ENCODE data around the gene GSG1L. TPM values are rescaled to one million over a fixed set of nuclear protein-coding genes. Genes with fewer than 3 reads are reported as not detected.

GSG1L gene
- total RNA-seq, 1 donor from 2014 or later: not detected

DNA sequence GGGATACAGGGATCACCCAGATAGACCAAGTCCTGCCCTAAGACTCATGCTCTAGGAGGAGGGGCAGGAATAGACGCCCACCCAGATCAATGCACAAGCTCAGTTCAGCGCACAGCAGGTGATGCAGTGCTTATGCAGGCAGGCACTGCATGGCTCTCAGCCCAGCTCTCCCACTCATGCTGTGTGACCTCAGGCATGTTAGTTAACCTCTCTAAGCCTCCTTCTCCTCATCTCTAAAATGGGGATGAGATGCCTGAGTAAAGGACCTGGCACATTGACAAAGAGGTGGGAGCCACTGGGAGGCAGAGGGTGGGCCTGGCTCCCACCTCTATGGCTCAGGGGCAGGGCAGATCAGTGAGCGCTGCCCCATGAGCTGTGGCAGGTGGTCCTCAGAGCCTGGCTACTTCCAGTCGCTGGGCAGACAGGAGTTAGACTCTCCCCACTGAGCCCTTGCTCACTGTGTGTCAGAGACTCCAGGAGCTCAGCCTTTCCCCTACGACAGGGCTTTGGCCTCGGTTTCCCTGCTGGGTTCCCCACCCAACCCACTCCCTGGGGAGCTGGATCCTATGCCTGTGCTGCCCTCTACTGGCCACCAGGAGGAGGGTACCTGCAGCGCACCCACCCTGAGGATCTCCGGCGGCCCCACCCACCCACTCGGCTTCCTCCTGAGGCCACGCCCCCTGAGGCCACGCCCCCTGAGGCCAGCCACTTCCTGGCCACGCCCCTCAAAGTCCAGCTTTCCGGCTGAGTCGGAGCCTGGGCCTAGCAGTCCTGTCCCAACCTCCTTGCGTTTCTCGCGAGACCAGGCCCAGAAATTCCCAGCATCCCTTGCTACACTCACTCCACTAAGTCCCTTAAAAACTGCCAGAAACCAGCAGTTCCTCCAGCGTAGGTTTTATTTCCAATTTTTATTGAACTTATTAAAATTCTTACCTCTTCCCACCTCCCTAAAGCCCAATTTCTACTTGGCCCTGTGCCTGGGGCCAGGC is 196.1 kb downstream of the GSG1L start:
- Mint-ChIP-seq H3K27ac (no peak overlapping the region), H3K4me3 (no peak overlapping the region), H3K9me3 (peaks cover 25% of the 10 kb centered on the region), H3K4me1 (ENCODE audit: low read depth) (peaks cover 5% of the 10 kb centered on the region), H3K27me3 (ENCODE audit: insufficient read depth) (peaks cover 2% of the 10 kb centered on the region), H3K36me3 (ENCODE audit: low read depth) (no peaks in the 10 kb centered on the region)
- DNase-seq (ENCODE audit: low spot score): peak; percentile 45
- intact Hi-C loops (cut with micrococcal nuclease): loop anchor here (1.0 kb wide), 1 partner anchor 228 kb away; no protein-coding TSS in a partner anchor

DNA sequence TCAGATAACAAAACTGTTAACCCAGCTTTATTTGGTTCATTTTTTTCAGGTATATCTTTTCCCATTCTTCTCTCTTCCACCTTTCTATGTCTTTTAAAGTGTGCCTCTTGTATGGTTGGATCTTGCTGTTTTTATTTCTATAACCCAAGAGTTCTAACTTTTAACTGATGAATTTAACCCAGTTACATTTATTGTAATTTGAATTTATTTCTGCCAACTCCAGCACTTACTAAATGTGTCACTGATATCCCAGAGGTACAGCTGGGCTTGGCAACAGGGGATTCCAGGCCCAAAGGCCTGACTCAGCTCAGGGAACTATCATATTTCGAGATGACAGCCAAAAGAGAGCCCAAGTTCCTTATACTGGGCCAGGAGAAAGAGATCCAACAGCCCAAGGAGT is 200.1 kb downstream of the GSG1L start:
- Mint-ChIP-seq H3K4me1 (ENCODE audit: low read depth) (peaks cover 5% of the 10 kb centered on the region), H3K27me3 (ENCODE audit: insufficient read depth) (peaks cover 2% of the 10 kb centered on the region), H3K9me3 (peaks cover 25% of the 10 kb centered on the region), H3K4me3 (no peak overlapping the region), H3K27ac (no peak overlapping the region), H3K36me3 (ENCODE audit: low read depth) (no peaks in the 10 kb centered on the region)
- intact Hi-C loops (cut with micrococcal nuclease): no loop called here
- DNase-seq (ENCODE audit: low spot score): no peak

DNA sequence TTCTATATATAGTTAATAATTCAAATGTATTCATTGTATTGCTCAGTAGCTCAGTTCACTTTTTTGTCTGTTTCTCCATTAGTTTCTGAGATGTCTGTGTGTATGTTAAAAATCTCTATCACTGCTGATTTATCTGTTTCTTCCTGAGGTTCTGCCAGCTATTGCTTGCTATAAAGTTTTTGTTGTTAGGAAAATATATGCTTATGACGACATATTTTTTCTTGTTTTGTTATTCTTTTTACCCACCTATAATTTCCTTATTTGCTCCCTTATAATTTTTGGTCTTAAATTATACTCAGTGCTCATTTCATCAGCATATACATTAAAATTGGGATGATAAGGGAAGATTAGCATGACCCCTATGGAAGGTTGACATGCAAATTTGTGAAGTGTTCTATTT is 200.6 kb downstream of the GSG1L start:
- no peak for DNase-seq (ENCODE audit: low spot score)
- Mint-ChIP-seq H3K36me3 (ENCODE audit: low read depth) (no peaks in the 10 kb centered on the region), H3K27me3 (ENCODE audit: insufficient read depth) (peaks cover 2% of the 10 kb centered on the region), H3K4me1 (ENCODE audit: low read depth) (peaks cover 3% of the 10 kb centered on the region), H3K27ac (no peak overlapping the region), H3K9me3 (peaks cover 23% of the 10 kb centered on the region), H3K4me3 (no peak overlapping the region)
- intact Hi-C loops (cut with micrococcal nuclease): no loop called here

DNA sequence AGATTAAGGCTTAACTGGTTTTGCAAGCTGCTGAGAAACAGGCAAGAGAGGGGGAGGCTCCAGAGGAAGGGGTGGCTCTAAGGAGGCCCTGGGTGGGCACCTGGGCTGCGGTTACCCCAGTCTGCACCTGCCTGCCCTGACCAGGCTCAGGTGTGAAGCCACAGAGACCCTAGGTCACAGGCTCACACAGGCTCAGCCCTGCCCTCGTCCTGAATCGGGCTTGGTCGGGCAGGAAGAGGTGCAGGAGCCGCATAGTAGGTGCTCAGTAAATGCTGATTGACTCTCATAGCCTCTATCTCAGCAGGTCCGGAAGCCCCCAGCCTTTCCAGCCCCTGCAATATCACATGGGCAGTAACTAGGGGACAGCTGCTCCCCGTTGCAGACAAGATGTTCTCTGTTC is 203.4 kb downstream of the GSG1L start:
- H3K4me1 Mint-ChIP-seq (ENCODE audit: low read depth): no peaks in the 10 kb centered on the region
- no peak for DNase-seq (ENCODE audit: low spot score)
- no peak overlapping the region for H3K27ac Mint-ChIP-seq
- H3K36me3 Mint-ChIP-seq (ENCODE audit: low read depth): no peaks in the 10 kb centered on the region
- intact Hi-C loops (cut with micrococcal nuclease): no loop called here
- no peak overlapping the region for H3K4me3 Mint-ChIP-seq
- H3K27me3 Mint-ChIP-seq (ENCODE audit: insufficient read depth): peaks cover 4% of the 10 kb centered on the region
- H3K9me3 Mint-ChIP-seq: peaks cover 20% of the 10 kb centered on the region

DNA sequence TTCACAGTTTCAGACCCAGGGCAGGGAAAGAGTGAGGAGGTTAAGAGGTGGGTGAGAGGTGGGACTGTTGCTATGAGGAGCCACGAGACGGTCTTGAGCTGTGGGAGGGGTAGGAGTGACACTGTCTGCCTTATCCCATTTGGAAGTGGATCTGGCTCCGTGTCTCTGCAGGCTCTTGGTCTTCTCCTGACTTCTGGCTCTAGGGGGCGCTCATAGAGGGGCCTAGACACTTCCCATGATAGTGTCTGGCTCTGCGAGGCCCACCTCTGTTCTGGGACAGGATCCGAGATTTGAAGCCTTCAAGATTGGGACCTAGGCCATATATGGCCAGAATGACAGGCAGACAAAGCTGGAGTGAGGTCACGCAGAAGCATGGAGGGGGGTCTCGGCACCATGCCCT is 204.5 kb downstream of the GSG1L start:
- H3K27ac Mint-ChIP-seq: no peak overlapping the region
- peaks cover 4% of the 10 kb centered on the region for H3K27me3 Mint-ChIP-seq (ENCODE audit: insufficient read depth)
- no peaks in the 10 kb centered on the region for H3K4me1 Mint-ChIP-seq (ENCODE audit: low read depth)

DNA sequence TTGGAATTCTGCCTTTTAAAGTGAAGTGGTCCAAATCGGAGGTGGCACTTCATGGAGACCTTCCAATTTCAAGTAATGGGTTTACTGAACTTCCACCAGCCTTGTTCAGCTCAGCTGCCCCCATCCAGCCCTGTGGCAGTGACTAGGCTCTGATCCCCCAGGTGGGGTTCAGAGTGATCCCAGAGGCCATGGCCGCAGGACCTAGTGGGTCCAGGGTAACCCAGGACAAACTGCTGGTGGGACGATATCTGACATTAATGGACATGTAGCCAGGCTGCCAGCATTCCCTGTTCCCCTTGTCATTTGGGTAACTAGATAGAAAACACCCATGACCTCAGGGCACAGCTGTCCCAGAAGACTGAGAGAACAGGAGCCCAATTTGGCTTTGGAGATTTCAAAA is 209.9 kb downstream of the GSG1L start:
- no peaks in the 10 kb centered on the region for H3K9me3 Mint-ChIP-seq
- H3K4me1 Mint-ChIP-seq (ENCODE audit: low read depth): no peaks in the 10 kb centered on the region
- no peak overlapping the region for H3K27ac Mint-ChIP-seq
- intact Hi-C loops (cut with micrococcal nuclease): no loop called here
- no peak for DNase-seq (ENCODE audit: low spot score)
- H3K27me3 Mint-ChIP-seq (ENCODE audit: insufficient read depth): peaks cover 7% of the 10 kb centered on the region
- H3K36me3 Mint-ChIP-seq (ENCODE audit: low read depth): no peaks in the 10 kb centered on the region
- H3K4me3 Mint-ChIP-seq: no peak overlapping the region

More for the DNA sequence above, 204.5 kb downstream of the GSG1L start:
- Mint-ChIP-seq H3K4me3 (no peak overlapping the region), H3K9me3 (peaks cover 14% of the 10 kb centered on the region), H3K36me3 (ENCODE audit: low read depth) (no peaks in the 10 kb centered on the region)
- intact Hi-C loops (cut with micrococcal nuclease): no loop called here
- DNase-seq (ENCODE audit: low spot score): no peak

DNA sequence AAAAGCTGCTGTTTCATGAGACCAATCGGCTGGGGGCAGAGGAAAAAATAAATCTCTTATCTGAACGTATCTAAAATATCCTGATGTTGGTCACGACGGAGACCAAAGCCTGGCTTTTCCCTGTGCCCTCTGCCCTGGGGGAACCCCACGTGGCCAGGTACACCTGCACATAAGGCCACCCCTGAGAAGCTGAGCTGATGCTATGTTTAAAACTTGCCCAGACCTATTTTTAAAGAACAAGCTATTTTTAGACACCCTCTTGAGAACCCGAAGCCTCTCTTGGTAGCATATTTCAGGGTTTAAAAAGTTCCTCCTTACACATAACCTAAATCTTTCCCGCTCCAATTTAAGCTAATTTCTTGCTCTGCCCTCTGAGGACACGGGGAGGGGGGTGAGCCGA is 210.4 kb downstream of the GSG1L start:
- Mint-ChIP-seq H3K36me3 (ENCODE audit: low read depth) (no peaks in the 10 kb centered on the region), H3K4me1 (ENCODE audit: low read depth) (no peaks in the 10 kb centered on the region)
- intact Hi-C loops (cut with micrococcal nuclease): no loop called here

DNA sequence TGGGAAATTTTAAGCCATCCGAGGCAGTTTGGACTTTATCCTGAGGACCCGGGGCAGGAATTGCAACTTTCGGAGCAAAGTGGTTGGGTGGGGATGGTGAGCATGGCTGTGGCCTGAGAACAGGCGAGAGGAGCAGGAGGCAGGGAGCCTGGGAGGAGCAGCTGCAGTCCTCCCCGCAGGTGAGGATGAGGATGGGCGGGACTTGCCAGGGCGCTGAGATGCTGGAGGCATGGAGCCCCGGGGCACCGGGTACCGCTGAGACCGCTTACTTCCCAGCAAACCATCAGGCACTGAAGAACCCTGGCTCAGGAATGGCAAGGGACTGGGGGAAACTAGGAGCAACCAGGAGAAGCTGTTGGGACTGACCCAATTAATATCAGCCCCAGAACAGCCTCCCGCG is 210.8 kb downstream of the GSG1L start:
- intact Hi-C loops (cut with micrococcal nuclease): no loop called here
- H3K4me3 Mint-ChIP-seq: no peak overlapping the region
- DNase-seq (ENCODE audit: low spot score): no peak
- H3K9me3 Mint-ChIP-seq: no peaks in the 10 kb centered on the region
- H3K4me1 Mint-ChIP-seq (ENCODE audit: low read depth): no peaks in the 10 kb centered on the region
- peaks cover 7% of the 10 kb centered on the region for H3K27me3 Mint-ChIP-seq (ENCODE audit: insufficient read depth)
- H3K36me3 Mint-ChIP-seq (ENCODE audit: low read depth): no peaks in the 10 kb centered on the region
- H3K27ac Mint-ChIP-seq: no peak overlapping the region

More for the DNA sequence above, 210.4 kb downstream of the GSG1L start:
- DNase-seq (ENCODE audit: low spot score): no peak
- H3K9me3 Mint-ChIP-seq: no peaks in the 10 kb centered on the region
- no peak overlapping the region for H3K4me3 Mint-ChIP-seq
- H3K27ac Mint-ChIP-seq: no peak overlapping the region
- peaks cover 7% of the 10 kb centered on the region for H3K27me3 Mint-ChIP-seq (ENCODE audit: insufficient read depth)

DNA sequence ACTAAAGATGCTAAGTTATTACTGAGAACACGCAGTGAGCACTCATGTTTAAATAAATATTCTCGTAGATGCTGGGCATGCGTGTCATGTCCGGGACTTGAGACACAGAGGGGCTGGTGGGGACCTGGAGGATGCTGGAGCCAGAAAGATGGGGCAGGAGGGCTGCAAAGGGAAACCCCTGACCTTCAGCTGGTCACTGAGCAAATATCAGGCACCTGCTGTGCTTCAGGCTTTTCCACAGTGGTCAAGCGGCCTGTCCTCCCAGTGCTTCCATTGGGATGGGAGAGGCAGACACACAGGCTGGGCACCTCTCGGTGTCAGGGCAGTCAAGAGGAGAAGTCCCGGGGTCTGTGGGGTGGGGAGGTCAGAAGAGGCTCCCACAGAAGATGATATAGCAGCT is 211.4 kb downstream of the GSG1L start:
- intact Hi-C loops (cut with micrococcal nuclease): no loop called here
- H3K27ac Mint-ChIP-seq: no peak overlapping the region
- no peaks in the 10 kb centered on the region for H3K9me3 Mint-ChIP-seq
- H3K4me3 Mint-ChIP-seq: no peak overlapping the region
- no peak for DNase-seq (ENCODE audit: low spot score)
- H3K4me1 Mint-ChIP-seq (ENCODE audit: low read depth): no peaks in the 10 kb centered on the region
- H3K27me3 Mint-ChIP-seq (ENCODE audit: insufficient read depth): peaks cover 7% of the 10 kb centered on the region
- H3K36me3 Mint-ChIP-seq (ENCODE audit: low read depth): no peaks in the 10 kb centered on the region

DNA sequence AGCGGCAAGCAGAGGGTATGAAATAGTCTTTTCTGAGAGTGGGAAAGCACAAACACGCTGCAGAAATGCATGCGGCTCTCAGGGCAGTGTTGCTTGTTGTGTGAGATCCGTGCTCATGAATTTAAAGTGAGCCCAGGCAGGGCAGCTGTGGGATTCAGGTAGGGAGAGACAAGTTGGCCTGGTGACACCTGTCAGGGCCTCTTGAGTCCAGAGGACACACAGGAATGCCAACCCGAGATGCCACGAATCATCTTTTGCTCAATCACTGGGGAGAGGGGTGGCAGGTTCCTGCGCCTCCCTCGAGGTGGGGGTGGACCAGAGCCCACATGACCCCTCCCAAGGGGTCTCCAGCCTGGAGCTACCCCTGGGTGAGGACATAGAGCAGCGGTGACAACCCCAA is 211.9 kb downstream of the GSG1L start:
- H3K4me3 Mint-ChIP-seq: no peak overlapping the region
- H3K4me1 Mint-ChIP-seq (ENCODE audit: low read depth): no peaks in the 10 kb centered on the region
- H3K36me3 Mint-ChIP-seq (ENCODE audit: low read depth): no peaks in the 10 kb centered on the region
- H3K9me3 Mint-ChIP-seq: no peaks in the 10 kb centered on the region
- peaks cover 7% of the 10 kb centered on the region for H3K27me3 Mint-ChIP-seq (ENCODE audit: insufficient read depth)
- no peak for DNase-seq (ENCODE audit: low spot score)
- no peak overlapping the region for H3K27ac Mint-ChIP-seq
- intact Hi-C loops (cut with micrococcal nuclease): no loop called here

DNA sequence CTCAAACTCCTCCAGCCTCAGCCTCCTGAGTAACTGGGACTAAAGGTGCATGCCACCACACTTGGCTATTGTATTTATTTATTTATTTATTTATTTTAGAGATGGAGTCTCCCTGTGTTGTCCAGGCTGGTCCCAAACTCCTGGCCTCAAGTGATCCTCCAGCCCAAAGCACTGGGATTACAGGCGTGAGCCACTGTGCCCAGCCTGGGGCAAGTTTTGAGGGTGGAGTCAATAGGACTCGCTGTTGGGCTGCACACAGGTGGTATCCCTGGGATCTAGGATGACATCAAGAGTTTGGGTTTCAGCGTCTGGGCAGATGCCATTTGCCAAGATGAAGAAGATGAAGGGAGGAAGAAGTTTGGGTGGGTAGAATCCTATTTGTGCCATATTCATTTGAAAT is 213.9 kb downstream of the GSG1L start:
- no peaks in the 10 kb centered on the region for H3K9me3 Mint-ChIP-seq
- no peaks in the 10 kb centered on the region for H3K36me3 Mint-ChIP-seq (ENCODE audit: low read depth)
- intact Hi-C loops (cut with micrococcal nuclease): no loop called here
- DNase-seq (ENCODE audit: low spot score): no peak
- no peaks in the 10 kb centered on the region for H3K4me1 Mint-ChIP-seq (ENCODE audit: low read depth)
- H3K4me3 Mint-ChIP-seq: no peak overlapping the region
- H3K27me3 Mint-ChIP-seq (ENCODE audit: insufficient read depth): peaks cover 4% of the 10 kb centered on the region
- H3K27ac Mint-ChIP-seq: no peak overlapping the region

DNA sequence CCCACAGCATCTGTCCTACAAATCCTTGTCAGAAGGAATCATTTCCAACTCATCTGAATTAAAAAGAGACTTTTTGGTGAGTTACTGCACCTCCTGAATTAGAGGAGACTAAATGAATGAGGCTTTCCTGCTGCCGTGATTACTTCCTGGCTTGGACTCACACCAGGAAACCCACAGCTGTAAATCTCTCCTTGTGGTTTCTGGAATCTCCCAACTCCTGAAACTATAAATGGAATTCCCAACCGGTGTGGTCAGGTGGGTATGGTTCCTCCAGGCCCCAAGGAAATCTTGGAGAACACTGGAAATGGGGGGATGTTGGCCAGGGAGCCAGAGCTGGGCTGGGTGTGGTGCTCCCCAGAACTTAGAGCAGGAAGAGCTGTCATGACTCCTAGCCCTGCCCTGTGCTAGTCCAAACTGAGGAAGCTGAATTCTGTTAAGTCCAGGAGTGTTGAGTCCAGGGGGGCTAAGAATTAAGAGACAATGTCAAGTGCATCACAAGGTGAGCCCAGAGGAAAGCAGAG is 216.4 kb downstream of the GSG1L start:
- Mint-ChIP-seq H3K4me1 (ENCODE audit: low read depth) (no peaks in the 10 kb centered on the region), H3K4me3 (no peak overlapping the region), H3K27me3 (ENCODE audit: insufficient read depth) (peaks cover 9% of the 10 kb centered on the region), H3K27ac (no peak overlapping the region), H3K9me3 (no peaks in the 10 kb centered on the region), H3K36me3 (ENCODE audit: low read depth) (no peaks in the 10 kb centered on the region)
- no peak for DNase-seq (ENCODE audit: low spot score)
- intact Hi-C loops (cut with micrococcal nuclease): no loop called here

DNA sequence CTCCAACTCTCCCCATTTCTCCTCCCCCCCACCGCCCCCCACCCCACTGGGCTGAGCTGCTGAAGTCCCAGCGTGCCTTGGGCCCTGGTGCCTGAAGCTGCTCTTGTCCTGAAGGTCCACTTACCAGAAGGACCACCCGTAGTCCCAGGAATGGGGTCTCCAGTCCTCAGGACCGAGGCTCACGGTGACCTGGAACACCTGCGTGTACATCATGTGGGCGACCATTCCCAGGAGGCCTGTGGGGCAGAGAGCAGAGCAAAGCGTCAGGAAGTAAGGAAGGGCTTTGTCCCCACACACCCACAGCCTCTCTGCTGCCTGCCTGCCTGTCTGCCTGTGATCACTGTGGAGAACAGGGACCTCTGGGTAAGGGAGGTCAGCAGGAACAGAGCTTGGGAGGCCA is 218.7 kb downstream of the GSG1L start:
- DNase-seq (ENCODE audit: low spot score): no peak
- Mint-ChIP-seq H3K4me1 (ENCODE audit: low read depth) (no peaks in the 10 kb centered on the region), H3K27ac (no peak overlapping the region), H3K27me3 (ENCODE audit: insufficient read depth) (peaks cover 9% of the 10 kb centered on the region), H3K36me3 (ENCODE audit: low read depth) (no peaks in the 10 kb centered on the region), H3K4me3 (no peak overlapping the region), H3K9me3 (no peaks in the 10 kb centered on the region)
- intact Hi-C loops (cut with micrococcal nuclease): no loop called here

Measured in activated T-helper 1 cell treated with anti-CD3 and anti-CD28 coated beads, Interleukin-12 subunit alpha, Interleukin-12 subunit beta, Interleukin-2, Interleukin-4 antibody, amounts not matched to agents 30 ng/mL and 10 ng/mL and 1 ng/mL, durations not matched to agents 14 hours and 24 hours and 36 hours (primary cell).